HG03139 (cell line): Measurements from ENCODE around the gene COG5.
A peak's percentile ranks its signal among the peaks of the same experiment; 100 is the strongest.
"Not testable (repeated sequence)": the region's sequence is repeated elsewhere in the genome, so short reads cannot be mapped to it uniquely, and the experiment has no call there.

Source experiments
- ATAC-seq: cut with Tn5 transposase; IDR thresholded peaks from one replicate; pipeline ENCODE4 v1.9.1; 2021; ENCODE audit not compliant: unreplicated experiment

The COG5 gene

GRCh38 chr7:107580716-107581383 is 17.1 kb upstream of the COG5 start:
- no peak for ATAC-seq

GRCh38 chr7:107579885-107580715 is 16.4 kb upstream of the COG5 start, which contains the start of gene BCAP29:
TSS of gene BCAP29 (plus strand) at chr7:107580246. CDS start at chr7:107580773, 527 bp downstream.
- ATAC-seq: peak; percentile 86

DNA sequence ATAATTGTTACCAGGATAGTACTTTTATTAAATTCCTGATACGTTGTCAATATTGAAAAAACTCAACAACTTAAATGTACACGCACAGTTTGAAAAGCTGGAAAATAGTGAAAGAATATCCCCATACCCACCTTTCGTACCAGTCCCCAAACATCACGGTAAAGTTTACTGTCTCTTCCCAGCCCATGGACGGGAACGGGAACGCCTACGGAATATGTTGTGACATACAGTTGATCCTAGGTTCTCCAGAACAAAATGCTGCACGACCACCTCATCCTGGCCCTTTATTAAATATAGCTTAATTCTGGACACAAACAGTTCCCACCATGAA is 15.8 kb upstream of the COG5 start:
- ATAC-seq: no peak

GRCh38 chr7:107573537-107573936 is 9.8 kb upstream of the COG5 start:
- no peak for ATAC-seq

DNA sequence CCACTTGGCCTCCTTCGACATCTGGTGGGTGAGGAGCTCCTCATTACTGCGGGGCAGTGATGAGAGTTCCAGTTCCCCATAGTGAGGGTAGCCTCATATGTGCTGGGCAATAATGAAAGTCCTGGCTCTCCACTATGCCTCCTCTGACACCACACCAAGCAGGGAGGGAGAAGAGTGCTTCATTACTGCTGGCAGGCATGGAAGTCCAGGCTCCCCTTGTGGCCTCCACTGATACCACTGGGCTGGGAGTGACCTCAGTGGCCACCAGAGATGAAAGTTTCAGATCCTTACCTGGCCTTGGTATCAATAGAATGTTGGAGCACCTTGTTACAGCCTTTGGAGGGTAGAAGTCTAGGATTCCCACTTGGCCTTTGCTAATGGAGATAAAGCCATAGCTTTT is 6.6 kb upstream of the COG5 start:
- ATAC-seq: no peak

DNA sequence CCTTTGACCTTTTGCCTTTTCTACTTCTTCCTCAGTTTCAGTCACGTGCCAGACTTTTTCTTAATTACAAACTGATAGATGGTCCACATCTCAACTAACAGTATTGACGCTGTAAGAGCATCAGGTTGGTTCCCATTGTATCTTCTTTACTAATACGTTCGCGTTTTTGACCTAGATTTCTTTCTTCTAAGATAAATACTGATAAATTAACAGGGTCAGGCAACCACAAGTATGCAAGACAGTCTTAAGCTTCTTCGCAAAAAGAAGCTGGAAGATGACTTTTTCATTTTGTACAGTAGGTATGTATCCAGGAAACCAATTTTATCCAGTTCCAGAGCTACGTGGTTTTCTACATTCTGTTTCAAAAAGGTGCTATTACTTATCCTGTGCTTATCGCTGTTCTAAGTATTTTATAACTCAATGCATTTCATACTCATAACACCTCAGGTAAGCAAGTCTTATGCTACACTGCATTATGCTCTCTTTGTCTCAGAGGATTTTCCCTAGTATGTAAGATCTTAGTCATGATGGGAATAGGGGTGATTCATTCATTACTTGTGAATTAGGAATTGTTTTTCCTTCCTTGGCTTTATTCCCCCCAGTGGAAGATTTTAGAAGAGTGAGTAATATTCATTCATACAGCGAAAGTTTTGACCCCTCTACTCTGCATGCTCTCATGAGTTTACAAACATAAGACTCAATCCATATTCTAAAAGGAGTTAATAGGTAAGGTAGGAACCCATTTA is 1.0 kb upstream of the COG5 start:
- no peak for ATAC-seq

- ATAC-seq: peak; percentile 56
Measured at GRCh38 chr7:107563081-107563774, 492 bp downstream of the COG5 start.

- no peak for ATAC-seq
Measured at GRCh38 chr7:107560898-107561516, 2.7 kb downstream of the COG5 start.

DNA sequence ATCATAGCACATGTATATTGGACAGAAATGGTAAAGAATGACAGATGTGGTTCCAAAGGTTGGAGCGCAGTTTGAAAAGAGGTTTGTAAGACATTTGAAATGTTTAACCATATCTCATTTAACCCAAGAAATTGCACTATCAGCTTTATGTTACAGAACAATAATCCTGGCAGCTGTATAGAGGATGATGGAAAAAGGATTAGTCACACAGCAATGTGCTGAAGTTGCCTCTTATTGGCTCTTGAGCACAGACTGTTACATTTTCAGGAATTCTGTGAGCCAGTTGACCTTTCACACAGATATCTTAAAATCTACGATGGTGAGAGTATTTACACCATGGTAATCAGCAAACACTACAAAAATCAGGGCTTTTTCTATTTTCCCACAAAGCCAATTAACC is 3.9 kb downstream of the COG5 start:
- ATAC-seq: no peak

- ATAC-seq: no peak
Measured at GRCh38 chr7:107555893-107556292, 7.8 kb downstream of the COG5 start.

GRCh38 chr7:107551936-107552335 is 11.8 kb downstream of the COG5 start:
- ATAC-seq: no peak

- ATAC-seq: no peak
Measured at GRCh38 chr7:107544848-107545591, 18.7 kb downstream of the COG5 start.

DNA sequence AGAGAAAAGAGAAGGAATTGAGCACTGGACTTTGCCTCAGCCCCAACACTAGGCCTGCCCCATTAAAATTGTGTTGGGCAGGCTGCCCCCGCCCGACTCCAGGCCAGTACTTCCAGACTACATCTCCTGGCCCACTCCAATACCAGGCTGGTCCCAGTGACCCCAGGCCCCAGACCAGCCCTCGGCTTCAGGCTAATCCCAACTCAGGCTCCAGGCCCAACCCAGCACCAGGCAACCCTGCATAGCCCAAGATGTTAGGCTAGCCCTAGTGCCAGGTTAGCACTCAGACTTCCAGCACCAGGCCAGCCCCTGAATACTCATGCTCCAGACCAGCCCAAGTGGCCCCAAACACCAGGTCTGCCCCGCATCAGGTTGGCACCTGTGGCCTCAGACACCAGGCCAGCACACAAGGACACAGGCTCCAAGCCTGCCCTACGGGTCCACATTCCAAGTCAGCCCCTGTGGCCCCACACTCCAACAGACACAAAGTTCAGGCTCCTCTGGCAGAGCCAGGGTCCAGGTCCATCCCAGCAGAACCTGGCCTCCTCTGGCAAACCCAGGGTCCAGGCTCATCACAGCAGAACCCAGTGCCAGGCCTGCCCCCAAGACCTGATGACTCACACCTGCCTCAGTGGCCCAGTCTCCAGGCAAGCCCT is 20.3 kb downstream of the COG5 start:
- no peak for ATAC-seq

- ATAC-seq: no peak
Measured at GRCh38 chr7:107538001-107538400, 25.7 kb downstream of the COG5 start.

GRCh38 chr7:107537228-107537627 is 26.5 kb downstream of the COG5 start:
- not testable (repeated sequence) for ATAC-seq

DNA sequence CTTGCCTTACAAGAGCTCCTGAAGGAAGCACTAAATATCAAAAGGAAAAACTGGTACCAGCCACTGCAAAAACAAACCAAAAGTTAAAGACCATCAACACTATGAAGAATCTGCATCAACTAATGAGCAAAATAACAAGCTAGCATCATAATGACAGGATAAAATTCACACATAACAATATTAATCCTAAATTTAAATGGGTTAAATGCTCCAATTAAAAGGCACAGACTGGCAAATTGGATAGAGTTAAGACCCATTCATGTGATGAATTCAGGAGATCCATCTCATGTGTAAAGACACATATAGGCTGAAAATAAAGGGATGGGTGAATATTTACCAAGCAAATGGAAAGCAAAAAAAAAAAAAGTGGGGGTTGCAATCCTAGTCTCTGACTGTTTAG is 29.6 kb downstream of the COG5 start:
- ATAC-seq: no peak

GRCh38 chr7:107530751-107531150 is 33.0 kb downstream of the COG5 start:
- ATAC-seq: no peak

- no peak for ATAC-seq
Measured at GRCh38 chr7:107528461-107528860, 35.3 kb downstream of the COG5 start.

- no peak for ATAC-seq
Measured at GRCh38 chr7:107527196-107527595, 36.5 kb downstream of the COG5 start.

GRCh38 chr7:107526672-107527071 is 37.0 kb downstream of the COG5 start:
- no peak for ATAC-seq
